MCF 10A (cell line): ENCODE data around the gene GAL3ST3. TPM values are rescaled to one million over a fixed set of nuclear protein-coding genes. Genes with fewer than 3 reads are reported as not detected.
A peak's percentile ranks its signal among the peaks of the same experiment; 100 is the strongest.

ENCODE experiments used
- BruUV-seq: library from RNA; stranded (reverse); fragments of 400-500 nt; replicated peaks from 2 replicates; lab custom pipeline; 2021; lab: Mats Ljungman, UMichigan
- CTCF ChIA-PET: fragments of 300-600 bp; sonication (Branson Sonifier 250); formaldehyde crosslinking; extraction: SDS; loops from one replicate; lab custom pipeline; 2021; ENCODE audit warnings: antibody characterized with exemption, inconsistent platforms; lab: Yijun Ruan, JAX
- POLR2A ChIA-PET: fragments of 300-600, 350-650 bp; sonication (Branson Sonifier 250); formaldehyde crosslinking; extraction: SDS; loops from one replicate; lab custom pipeline; 2020; ENCODE audit warnings: antibody characterized with exemption, inconsistent platforms; lab: Yijun Ruan, JAX
- DNase-seq: peaks from one replicate; pipeline ENCODE4 v3.0.0-alpha.2; 2018; ENCODE audit not compliant: unreplicated experiment
- H3K27ac Mint-ChIP-seq: one replicate; pipeline ENCODE4 v1.8.0; 2022; ENCODE audit warnings: mild to moderate bottlenecking, low read depth, mixed read lengths; ENCODE audit not compliant: unreplicated experiment
- H3K27me3 Mint-ChIP-seq: one replicate; pipeline ENCODE4 v1.8.0; 2022; ENCODE audit warnings: mixed read lengths; ENCODE audit not compliant: insufficient read depth, unreplicated experiment
- H3K36me3 Mint-ChIP-seq: one replicate; pipeline ENCODE4 v1.8.0; 2022; ENCODE audit warnings: mild to moderate bottlenecking, moderate library complexity, mixed read lengths; ENCODE audit not compliant: insufficient read depth, unreplicated experiment
- H3K4me1 Mint-ChIP-seq: one replicate; pipeline ENCODE4 v1.8.0; 2022; ENCODE audit warnings: mixed read lengths; ENCODE audit not compliant: insufficient read depth, unreplicated experiment
- H3K4me3 Mint-ChIP-seq: one replicate; pipeline ENCODE4 v1.8.0; 2022; ENCODE audit warnings: mild to moderate bottlenecking, moderate library complexity, mixed read lengths; ENCODE audit not compliant: unreplicated experiment
- H3K9me3 Mint-ChIP-seq: one replicate; pipeline ENCODE4 v1.8.0; 2022; ENCODE audit warnings: mixed read lengths; ENCODE audit not compliant: unreplicated experiment
- intact Hi-C: fragments of 100-400 bp; cut with micrococcal nuclease; formaldehyde crosslinking; loops from 2 replicates; pipeline ENCODE4 v1.14.1; 2022
- total RNA-seq: library from RNA; stranded (reverse); gene quantifications from 2 replicates; pipeline ENCODE4 v1.2.3, GENCODE V29; 2022
- TF ChIP-seq, protein P1 (sequence below): fragments of 200-600 bp; IDR thresholded peaks from one replicate; pipeline ENCODE4 v1.8.0; 2022; ENCODE audit warnings: antibody characterized with exemption, mild to moderate bottlenecking; ENCODE audit not compliant: unreplicated experiment

Gene GAL3ST3
- total RNA-seq, 1 experiment from 2014 or later = not detected

DNA sequence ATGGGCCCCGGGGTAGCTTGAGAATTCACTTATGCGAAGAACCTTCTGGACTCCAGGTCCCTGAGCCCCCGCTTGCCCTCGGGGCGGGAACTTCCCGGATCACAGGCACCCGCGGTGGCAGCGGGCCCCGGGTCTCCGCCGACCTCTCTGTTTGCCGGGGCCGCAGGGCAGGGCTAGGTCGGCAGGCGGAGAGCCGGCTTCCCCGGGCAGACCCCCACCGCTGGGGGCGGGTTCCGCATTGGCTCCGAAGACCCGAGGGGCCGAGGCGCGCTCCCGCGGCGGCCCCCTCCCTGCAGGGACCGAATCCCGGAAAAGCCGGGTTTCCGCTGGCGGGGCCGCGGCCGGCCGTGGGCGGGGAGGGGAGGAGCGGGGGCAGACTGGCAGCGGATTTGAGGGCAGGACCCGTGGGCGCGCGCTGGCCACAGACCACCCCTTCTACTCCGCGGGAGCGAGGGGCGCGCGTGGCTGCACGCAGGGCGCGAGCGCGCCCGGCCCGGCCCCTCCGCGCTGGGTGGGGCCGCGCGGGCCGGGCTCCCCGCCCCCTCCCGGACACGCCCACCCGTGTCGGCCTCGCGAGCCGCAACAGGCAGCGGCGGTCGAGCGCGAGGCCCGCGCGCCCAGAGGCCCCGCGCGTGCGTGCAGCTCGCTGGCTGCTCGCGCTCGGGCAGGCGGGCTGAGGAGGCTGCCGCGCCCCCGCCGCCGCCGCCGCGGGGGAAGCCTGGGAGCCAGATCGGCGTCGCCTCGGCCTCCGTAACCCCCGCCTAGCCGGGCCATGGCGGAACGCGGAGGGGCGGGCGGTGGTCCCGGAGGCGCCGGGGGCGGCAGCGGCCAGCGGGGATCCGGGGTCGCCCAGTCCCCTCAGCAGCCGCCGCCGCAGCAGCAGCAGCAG, 21.0 kb upstream of the GAL3ST3 start, which contains the start of gene PACS1:
Gene PACS1, plus strand, starts transcription at position 558 of the 889 bp plus-strand sequence. Its CDS starts 215 bp downstream, at position 773.
- ChIA-PET CTCF (interaction anchor here (0.6 to 3.8 kb wide), 7 partner anchors 11 to 1738 kb away, joined by 3 to 75 read pairs (median 3); partner anchors contain the start of gene SF3B2), POLR2A (interaction anchor here (0.6 to 5.0 kb wide), 14 partner anchors 9 to 455 kb away, joined by 3 to 69 read pairs (median 6); partner anchors contain the start of genes FOSL1, PCNX3 and SF3B2)
- no TSS peak for BruUV-seq
- TF ChIP-seq, protein P1, sequence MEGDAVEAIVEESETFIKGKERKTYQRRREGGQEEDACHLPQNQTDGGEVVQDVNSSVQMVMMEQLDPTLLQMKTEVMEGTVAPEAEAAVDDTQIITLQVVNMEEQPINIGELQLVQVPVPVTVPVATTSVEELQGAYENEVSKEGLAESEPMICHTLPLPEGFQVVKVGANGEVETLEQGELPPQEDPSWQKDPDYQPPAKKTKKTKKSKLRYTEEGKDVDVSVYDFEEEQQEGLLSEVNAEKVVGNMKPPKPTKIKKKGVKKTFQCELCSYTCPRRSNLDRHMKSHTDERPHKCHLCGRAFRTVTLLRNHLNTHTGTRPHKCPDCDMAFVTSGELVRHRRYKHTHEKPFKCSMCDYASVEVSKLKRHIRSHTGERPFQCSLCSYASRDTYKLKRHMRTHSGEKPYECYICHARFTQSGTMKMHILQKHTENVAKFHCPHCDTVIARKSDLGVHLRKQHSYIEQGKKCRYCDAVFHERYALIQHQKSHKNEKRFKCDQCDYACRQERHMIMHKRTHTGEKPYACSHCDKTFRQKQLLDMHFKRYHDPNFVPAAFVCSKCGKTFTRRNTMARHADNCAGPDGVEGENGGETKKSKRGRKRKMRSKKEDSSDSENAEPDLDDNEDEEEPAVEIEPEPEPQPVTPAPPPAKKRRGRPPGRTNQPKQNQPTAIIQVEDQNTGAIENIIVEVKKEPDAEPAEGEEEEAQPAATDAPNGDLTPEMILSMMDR = no peak
- Mint-ChIP-seq H3K27me3 (no peaks in the 10 kb centered on the region), H3K36me3 (peaks cover 55% of the 10 kb centered on the region), H3K9me3 (no peaks in the 10 kb centered on the region), H3K4me1 (peaks cover 40% of the 10 kb centered on the region), H3K4me3 (peak within 1 kb of the TSS; percentile 86), H3K27ac (peak within 1 kb of the TSS; percentile 83)
- peak; percentile 47 for DNase-seq
- intact Hi-C loops = loop anchor here (1.0 kb wide), 1 partner anchor 64 kb away; no protein-coding TSS in a partner anchor

DNA sequence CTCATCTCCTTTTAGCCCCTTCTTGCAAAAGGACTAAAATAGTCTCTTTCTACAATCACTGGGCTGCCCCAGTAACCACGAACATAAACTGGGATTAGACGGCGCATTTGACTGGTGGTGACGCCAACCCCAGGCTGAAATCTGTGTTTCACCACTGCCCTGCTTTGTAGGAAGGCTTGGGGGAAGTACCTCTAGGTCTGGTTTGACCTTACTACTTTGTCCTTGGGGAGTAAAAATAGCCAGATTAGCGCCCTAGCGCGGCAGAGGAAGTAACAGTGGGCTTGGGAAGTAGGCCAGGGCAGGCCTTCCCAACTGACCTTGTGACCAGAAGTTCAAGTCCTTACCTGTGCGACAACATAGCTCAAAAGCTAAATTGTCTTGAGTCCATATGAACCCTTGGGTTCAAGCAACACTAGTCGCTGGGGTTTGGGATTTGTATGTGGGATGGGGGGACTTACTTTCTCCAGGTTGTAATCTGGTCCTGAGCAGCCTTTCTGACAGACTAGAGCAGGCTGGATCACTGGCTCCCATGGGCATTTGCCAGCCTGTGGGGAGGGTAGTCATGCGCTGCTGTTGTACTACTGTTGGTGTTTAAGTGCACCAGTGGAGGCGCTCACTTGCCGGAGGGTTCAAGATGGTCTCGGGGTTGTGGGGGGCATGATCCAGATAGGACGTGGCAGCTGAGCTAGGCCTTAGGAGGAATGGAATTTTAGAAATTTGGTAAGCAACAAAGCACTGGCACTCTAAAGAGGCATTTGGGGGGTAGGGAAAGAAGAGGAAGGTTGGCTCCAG, 20.2 kb upstream of the GAL3ST3 start:
- ChIA-PET POLR2A (interaction anchor here (0.6 to 5.0 kb wide), 6 partner anchors 12 to 180 kb away, joined by 3 to 69 read pairs (median 3); partner anchors contain the start of genes FOSL1 and SF3B2), CTCF (interaction anchor here (0.6 to 3.8 kb wide), 28 partner anchors 8 to 737 kb away, joined by 3 to 75 read pairs (median 4); partner anchors contain the start of genes CST6, SF3B2 and YIF1A)
- H3K27ac Mint-ChIP-seq = peak overlapping the region; percentile 83
- peak overlapping the region; percentile 71 for H3K4me3 Mint-ChIP-seq
- H3K36me3 Mint-ChIP-seq = peaks cover 54% of the 10 kb centered on the region
- no peaks in the 10 kb centered on the region for H3K9me3 Mint-ChIP-seq
- H3K27me3 Mint-ChIP-seq = no peaks in the 10 kb centered on the region
- intact Hi-C loops = loop anchor here (1.0 kb wide), 2 partner anchors 65 to 189 kb away; no protein-coding TSS in a partner anchor
- DNase-seq = peak; percentile 40
- H3K4me1 Mint-ChIP-seq = peaks cover 43% of the 10 kb centered on the region
- TF ChIP-seq, protein P1 = no peak
- BruUV-seq = no TSS peak

- H3K27ac Mint-ChIP-seq = peak overlapping the region; percentile 83
- POLR2A ChIA-PET = interaction anchor here (1.1 to 5.0 kb wide), 3 partner anchors 14 to 45 kb away, joined by 3 to 69 read pairs (median 3); partner anchors contain the start of gene SF3B2
- peaks cover 56% of the 10 kb centered on the region for H3K36me3 Mint-ChIP-seq
- DNase-seq = peak; percentile 70
- CTCF ChIA-PET = interaction anchor here (0.6 to 3.8 kb wide), 39 partner anchors 9 to 736 kb away, joined by 3 to 75 read pairs (median 4); partner anchors contain the start of genes CST6, SF3B2 and YIF1A
- H3K4me3 Mint-ChIP-seq = no peak overlapping the region
- no peaks in the 10 kb centered on the region for H3K9me3 Mint-ChIP-seq
- no peaks in the 10 kb centered on the region for H3K27me3 Mint-ChIP-seq
- TF ChIP-seq, protein P1 = peak; percentile 87
- BruUV-seq = TSS peak; percentile 75
- peaks cover 51% of the 10 kb centered on the region for H3K4me1 Mint-ChIP-seq
- intact Hi-C loops = loop anchor here (1.0 kb wide), 1 partner anchor 190 kb away; no protein-coding TSS in a partner anchor
These were observed 19.3 kb upstream of the GAL3ST3 start for GRCh38 chr11:66068154-66068821.
